Loucy (cell line): ENCODE data around the gene TUT7.

Experiments used
- EZH2phosphoT487 ChIP-seq: fragments of 200-600 bp; IDR thresholded peaks from 2 replicates; pipeline ENCODE4 v1.6.1; 2018; ENCODE audit warnings: antibody characterized with exemption, mild to moderate bottlenecking, moderate library complexity, borderline replicate concordance
- TF ChIP-seq, protein P1 (sequence below): fragments of 200-600 bp; sonication (generic); conservative IDR thresholded peaks from 2 replicates; pipeline ENCODE4 v1.5.1; 2014; ENCODE audit warnings: mild to moderate bottlenecking, antibody characterized with exemption, low read length

DNA sequence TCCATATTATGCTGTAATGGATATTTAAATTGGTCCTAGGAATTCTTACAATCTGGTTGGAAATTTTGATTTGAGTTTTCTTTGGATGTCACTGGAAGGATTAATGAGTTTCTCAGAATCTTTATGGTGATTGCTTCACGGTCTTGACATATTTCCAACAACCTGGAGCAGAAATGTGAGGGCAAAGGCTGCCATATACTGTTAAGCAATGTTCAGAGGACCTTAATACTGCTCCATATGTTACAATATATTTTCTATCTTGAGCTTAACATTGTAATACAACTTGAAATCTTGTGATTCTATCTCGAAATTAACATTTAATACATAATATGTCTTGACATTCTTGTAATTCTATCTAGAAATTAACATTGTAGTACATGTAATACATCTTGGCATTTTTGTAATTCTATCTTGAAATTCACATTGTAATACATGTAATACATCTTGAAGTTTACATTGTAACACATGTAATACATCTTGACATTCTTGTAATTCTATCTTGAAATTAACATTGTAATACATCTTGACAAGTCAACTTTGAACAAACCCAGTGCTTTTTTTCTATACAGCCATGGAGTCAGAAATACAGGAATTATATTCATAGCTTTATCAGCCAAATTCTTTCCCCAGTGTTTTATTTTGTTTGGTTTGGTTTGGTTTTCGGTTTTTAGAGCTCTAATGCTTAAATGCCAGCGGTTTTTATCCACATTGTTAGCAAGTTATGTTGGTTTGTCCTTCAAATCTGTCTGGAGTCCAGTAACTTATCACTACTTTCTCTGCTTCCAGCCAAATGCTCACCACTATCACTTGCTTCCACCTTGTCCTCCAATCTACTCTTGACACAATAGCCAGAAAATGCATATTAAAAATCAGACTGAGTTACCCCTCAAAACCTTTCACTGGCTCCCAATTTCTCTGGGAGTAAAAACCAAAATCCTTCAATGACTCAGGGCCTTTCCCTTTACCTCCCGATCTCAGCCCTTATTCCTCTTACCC, 3.0 kb upstream of the TUT7 start:
- TF ChIP-seq, protein P1, sequence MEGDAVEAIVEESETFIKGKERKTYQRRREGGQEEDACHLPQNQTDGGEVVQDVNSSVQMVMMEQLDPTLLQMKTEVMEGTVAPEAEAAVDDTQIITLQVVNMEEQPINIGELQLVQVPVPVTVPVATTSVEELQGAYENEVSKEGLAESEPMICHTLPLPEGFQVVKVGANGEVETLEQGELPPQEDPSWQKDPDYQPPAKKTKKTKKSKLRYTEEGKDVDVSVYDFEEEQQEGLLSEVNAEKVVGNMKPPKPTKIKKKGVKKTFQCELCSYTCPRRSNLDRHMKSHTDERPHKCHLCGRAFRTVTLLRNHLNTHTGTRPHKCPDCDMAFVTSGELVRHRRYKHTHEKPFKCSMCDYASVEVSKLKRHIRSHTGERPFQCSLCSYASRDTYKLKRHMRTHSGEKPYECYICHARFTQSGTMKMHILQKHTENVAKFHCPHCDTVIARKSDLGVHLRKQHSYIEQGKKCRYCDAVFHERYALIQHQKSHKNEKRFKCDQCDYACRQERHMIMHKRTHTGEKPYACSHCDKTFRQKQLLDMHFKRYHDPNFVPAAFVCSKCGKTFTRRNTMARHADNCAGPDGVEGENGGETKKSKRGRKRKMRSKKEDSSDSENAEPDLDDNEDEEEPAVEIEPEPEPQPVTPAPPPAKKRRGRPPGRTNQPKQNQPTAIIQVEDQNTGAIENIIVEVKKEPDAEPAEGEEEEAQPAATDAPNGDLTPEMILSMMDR = no peak
- no peak for TF ChIP-seq EZH2phosphoT487
